H9 (cell line): ENCODE data around the gene MED27. TPM values are rescaled to one million over a fixed set of nuclear protein-coding genes. Genes with fewer than 3 reads are reported as not detected.

Experiments used
- DNase-seq: peaks from one replicate; pipeline ENCODE4 v3.0.0-alpha.2; 2017
- H2AFZ ChIP-seq: one replicate; pipeline ENCODE4 v1.6.1; 2013; ENCODE audit warnings: mild to moderate bottlenecking, low read length, control low read depth, moderate library complexity
- H2AK5ac ChIP-seq: 2 replicates; pipeline ENCODE4 v1.6.1; 2013; ENCODE audit warnings: low read length, control low read depth, mixed read lengths; ENCODE audit not compliant: insufficient read length
- H2BK120ac ChIP-seq: one replicate; pipeline ENCODE4 v1.6.1; 2013; ENCODE audit warnings: low read depth, mild to moderate bottlenecking, low read length, control low read depth, inconsistent platforms; ENCODE audit not compliant: poor library complexity, severe bottlenecking
- H2BK12ac ChIP-seq: 2 replicates; pipeline ENCODE4 v1.6.1; 2013; ENCODE audit warnings: low read length, control low read depth, mixed read lengths, low read depth; ENCODE audit not compliant: insufficient read length
- H2BK15ac ChIP-seq: 2 replicates; pipeline ENCODE4 v1.6.1; 2013; ENCODE audit warnings: low read depth, low read length, control low read depth
- H2BK20ac ChIP-seq: one replicate; pipeline ENCODE4 v1.6.1; 2013; ENCODE audit warnings: low read depth, mild to moderate bottlenecking, low read length, control low read depth, inconsistent platforms; ENCODE audit not compliant: poor library complexity, severe bottlenecking
- H2BK5ac ChIP-seq: 2 replicates; pipeline ENCODE4 v1.6.1; 2013; ENCODE audit warnings: low read length, control low read depth, mixed read lengths; ENCODE audit not compliant: insufficient read length
- H3K14ac ChIP-seq: 2 replicates; pipeline ENCODE4 v1.6.1; 2013; ENCODE audit warnings: low read length, control low read depth; ENCODE audit not compliant: insufficient read depth
- H3K18ac ChIP-seq: 2 replicates; pipeline ENCODE4 v1.6.1; 2013; ENCODE audit warnings: low read depth, mild to moderate bottlenecking, mixed read lengths, low read length, control low read depth; ENCODE audit not compliant: insufficient read length
- H3K23ac ChIP-seq: 2 replicates; pipeline ENCODE4 v1.6.1; 2013; ENCODE audit warnings: low read length, control low read depth, mixed read lengths, low read depth; ENCODE audit not compliant: insufficient read length
- H3K23me2 ChIP-seq: 2 replicates; pipeline ENCODE4 v1.6.1; 2013; ENCODE audit warnings: low read depth, mild to moderate bottlenecking, mixed read lengths, low read length, control low read depth; ENCODE audit not compliant: insufficient read length, poor library complexity, severe bottlenecking
- H3K27ac ChIP-seq: 2 replicates; pipeline ENCODE4 v1.5.1; 2013; ENCODE audit warnings: low read length, control low read depth, mixed read lengths, low read depth; ENCODE audit not compliant: insufficient read length
- H3K27me3 ChIP-seq: 2 replicates; pipeline ENCODE4 v1.6.1; 2013; ENCODE audit warnings: low read length, control low read depth, inconsistent platforms; ENCODE audit not compliant: insufficient read depth
- H3K4ac ChIP-seq: 2 replicates; pipeline ENCODE4 v1.6.1; 2013; ENCODE audit warnings: low read depth, mild to moderate bottlenecking, control low read depth, inconsistent platforms, low read length, moderate library complexity
- H3K4me1 ChIP-seq: 2 replicates; pipeline ENCODE4 v1.6.1; 2013; ENCODE audit warnings: low read length, control low read depth, inconsistent platforms; ENCODE audit not compliant: insufficient read depth
- H3K4me2 ChIP-seq: 2 replicates; pipeline ENCODE4 v1.6.1; 2013; ENCODE audit warnings: low read length, control low read depth, mixed read lengths; ENCODE audit not compliant: insufficient read length, insufficient read depth
- H3K56ac ChIP-seq: 2 replicates; pipeline ENCODE4 v1.6.1; 2013; ENCODE audit warnings: low read depth, mild to moderate bottlenecking, mixed read lengths, low read length, control low read depth; ENCODE audit not compliant: insufficient read length
- H3K79me1 ChIP-seq: 2 replicates; pipeline ENCODE4 v1.6.1; 2013; ENCODE audit warnings: low read depth, mild to moderate bottlenecking, moderate library complexity, low read length, control low read depth, inconsistent platforms; ENCODE audit not compliant: insufficient read depth, poor library complexity, severe bottlenecking
- H3K79me2 ChIP-seq: 2 replicates; pipeline ENCODE4 v1.6.1; 2013; ENCODE audit warnings: low read length, control low read depth, inconsistent platforms; ENCODE audit not compliant: insufficient read depth
- H3K9ac ChIP-seq: 2 replicates; pipeline ENCODE4 v1.6.1; 2013; ENCODE audit warnings: low read length, control low read depth, mixed read lengths; ENCODE audit not compliant: insufficient read length; ENCODE audit errors: extremely low read depth
- H3K9me3 ChIP-seq: one replicate; pipeline ENCODE4 v1.6.1; 2013; ENCODE audit warnings: low read depth, low read length, inconsistent platforms; ENCODE audit not compliant: control insufficient read depth
- H3T11ph ChIP-seq: one replicate; pipeline ENCODE4 v1.6.1; 2013; ENCODE audit warnings: mild to moderate bottlenecking, low read length, control low read depth, inconsistent platforms
- H4K20me1 ChIP-seq: one replicate; pipeline ENCODE4 v1.6.1; 2013; ENCODE audit not compliant: control insufficient read depth, insufficient read length, insufficient read depth
- H4K5ac ChIP-seq: 2 replicates; pipeline ENCODE4 v1.6.1; 2013; ENCODE audit warnings: low read depth, mild to moderate bottlenecking, mixed read lengths, low read length, control low read depth; ENCODE audit not compliant: insufficient read length
- H4K8ac ChIP-seq: replicated peaks from 2 replicates; pipeline ENCODE4 v1.6.1; 2013; ENCODE audit warnings: low read length, control low read depth, mixed read lengths, low read depth; ENCODE audit not compliant: insufficient read length
- H4K91ac ChIP-seq: 2 replicates; pipeline ENCODE4 v1.6.1; 2013; ENCODE audit warnings: low read depth, mild to moderate bottlenecking, moderate library complexity, mixed read lengths, low read length, control low read depth; ENCODE audit not compliant: insufficient read length
- H3K27ac Mint-ChIP-seq, 3 experiments: 2 replicates in 2 of 3; 3 replicates in 1 of 3; pipeline ENCODE4 v1.8.0; 2020 to 2021; ENCODE audit warnings: mixed read lengths in 3 of 3, mild to moderate bottlenecking in 1 of 3, moderate library complexity in 1 of 3
- H3K27me3 Mint-ChIP-seq: 2 replicates; pipeline ENCODE4 v1.8.0; 2021; ENCODE audit warnings: low read depth, mild to moderate bottlenecking, moderate library complexity, mixed read lengths
- H3K36me3 Mint-ChIP-seq, 3 experiments: 2 replicates in 2 of 3; 3 replicates in 1 of 3; pipeline ENCODE4 v1.8.0; 2020 to 2021; ENCODE audit warnings: low read depth in 3 of 3, mixed read lengths in 3 of 3; ENCODE audit not compliant: insufficient read depth in 1 of 3
- H3K4me1 Mint-ChIP-seq, 2 experiments: 2 replicates each; pipeline ENCODE4 v1.8.0; 2020; ENCODE audit warnings: mixed read lengths in 2 of 2
- H3K4me3 Mint-ChIP-seq, 2 experiments: 2 replicates in 1 of 2; 3 replicates in 1 of 2; pipeline ENCODE4 v1.8.0; 2020 to 2021; ENCODE audit warnings: mild to moderate bottlenecking in 2 of 2, mixed read lengths in 2 of 2, moderate library complexity in 1 of 2
- H3K9me3 Mint-ChIP-seq, 2 experiments: 2 replicates in 1 of 2; 3 replicates in 1 of 2; pipeline ENCODE4 v1.8.0; 2020; ENCODE audit warnings: mild to moderate bottlenecking in 2 of 2, mixed read lengths in 2 of 2, moderate library complexity in 1 of 2
- CTCF ChIP-seq: fragments of 200-600 bp; sonication (generic); conservative IDR thresholded peaks from 3 replicates; pipeline ENCODE4 v1.8.0; 2021; ENCODE audit warnings: antibody characterized with exemption, mild to moderate bottlenecking
- WGBS: extraction: QIAGEN DNeasy Blood & Tissue Kit; methylation state at CpG from one replicate; pipeline ENCODE4 v1.1.7; 2013; ENCODE audit warnings: missing lambda C conversion rate, low lambda C conversion rate, mixed read lengths; ENCODE audit not compliant: insufficient read length; ENCODE audit errors: extremely low coverage; 5-methylcytosine and 5-hydroxymethylcytosine counted together
- total RNA-seq: library from RNA; stranded (reverse); gene quantifications from 2 replicates; pipeline ENCODE4 v1.2.1, GENCODE V29; 2021

Gene MED27
- total RNA-seq, 1 experiment from 2014 or later, result 33.5 TPM

- no peak for DNase-seq
- Histone ChIP-seq H3K9ac (no peak overlapping the region), H3K79me2 (no peaks in the 10 kb centered on the region), H4K5ac (no peak overlapping the region), H3K14ac (no peak overlapping the region), H3K18ac (no peak overlapping the region), H2BK15ac (no peak overlapping the region), H3K9me3 (no peaks in the 10 kb centered on the region), H3K56ac (no peak overlapping the region), H4K20me1 (no peaks in the 10 kb centered on the region), H2AFZ (no peak overlapping the region), H3K4me1 (peaks cover 10% of the 10 kb centered on the region; the same call in 1 of the 2 replicates), H2AK5ac (no peak overlapping the region), H2BK120ac (no peak overlapping the region), H2BK5ac (no peak overlapping the region), H3K27me3 (no peaks in the 10 kb centered on the region), H3K27ac (no peak overlapping the region), H3K79me1 (peaks cover 3% of the 10 kb centered on the region), H2BK20ac (no peak overlapping the region), H3K4me2 (no peak overlapping the region), H3K23ac (no peak overlapping the region), H3T11ph (no peak overlapping the region), H3K4ac (no peak overlapping the region), H4K91ac (no peak overlapping the region), H3K23me2 (no peaks in the 10 kb centered on the region), H4K8ac (no peak overlapping the region), H2BK12ac (no peak overlapping the region)
- Mint-ChIP-seq H3K4me3 (no peak overlapping the region), H3K36me3 (no peaks in the 10 kb centered on the region; a peak in 3 of 7 replicates), H3K9me3 (no peaks in the 10 kb centered on the region), H3K4me1 (peaks cover 21 to 22% of the 10 kb centered on the region in 2 experiments), H3K27me3 (no peaks in the 10 kb centered on the region), H3K27ac (0 out of 7 replicates have a peak overlapping the region, but pooled peaks of 1 of the 3 experiments have one; percentile 17)
- WGBS, result no CpG with 5 or more reads among the region's 3 CpGs
- no peak for TF ChIP-seq CTCF
Observed at GRCh38 chr9:131927091-131927490, 152.6 kb downstream of the MED27 start.
